GM18526 (cell line): ENCODE measurements around the gene ZNF431.

Source experiments
- POLR2A ChIP-seq: IDR thresholded peaks from 3 replicates; pipeline ENCODE4 v1.6.1; 2011; ENCODE audit not compliant: insufficient read length; ENCODE audit errors: extremely low read depth

Gene ZNF431

GRCh38 chr19:21134934-21135366, 6.9 kb upstream of the ZNF431 start:
- TF ChIP-seq POLR2A: no peak

GRCh38 chr19:21135433-21135832, 6.4 kb upstream of the ZNF431 start:
- no peak for TF ChIP-seq POLR2A

- no peak for TF ChIP-seq POLR2A
Observed at GRCh38 chr19:21138130-21138529, 3.7 kb upstream of the ZNF431 start.

GRCh38 chr19:21143428-21143827, 1.6 kb downstream of the ZNF431 start:
- no peak for TF ChIP-seq POLR2A

- TF ChIP-seq POLR2A: no peak
Observed at GRCh38 chr19:21143854-21144253, 2.0 kb downstream of the ZNF431 start.

GRCh38 chr19:21147540-21147939, 5.7 kb downstream of the ZNF431 start:
- no peak for TF ChIP-seq POLR2A

- no peak for TF ChIP-seq POLR2A
Observed at GRCh38 chr19:21148681-21149080, 6.8 kb downstream of the ZNF431 start.

- no peak for TF ChIP-seq POLR2A
Observed at GRCh38 chr19:21149877-21150276, 8.0 kb downstream of the ZNF431 start.

- no peak for TF ChIP-seq POLR2A
Observed at GRCh38 chr19:21151460-21151859, 9.6 kb downstream of the ZNF431 start.

- no peak for TF ChIP-seq POLR2A
Observed at GRCh38 chr19:21158523-21159135, 16.8 kb downstream of the ZNF431 start.

- TF ChIP-seq POLR2A: no peak
Observed at GRCh38 chr19:21164541-21164940, 22.7 kb downstream of the ZNF431 start.

- TF ChIP-seq POLR2A: no peak
Observed at GRCh38 chr19:21166436-21166835, 24.6 kb downstream of the ZNF431 start.

GRCh38 chr19:21197590-21198295, 55.9 kb downstream of the ZNF431 start:
- TF ChIP-seq POLR2A: no peak

GRCh38 chr19:21202865-21203494, 61.1 kb downstream of the ZNF431 start:
- TF ChIP-seq POLR2A: no peak

- no peak for TF ChIP-seq POLR2A
Observed at GRCh38 chr19:21210037-21210621, 68.3 kb downstream of the ZNF431 start.

- TF ChIP-seq POLR2A: no peak
Observed at GRCh38 chr19:21221693-21222092, 79.9 kb downstream of the ZNF431 start.
